RWPE2 (cell line): ENCODE results near the gene TAF10.
A peak's percentile ranks its signal among the peaks of the same experiment; 100 is the strongest.

Source experiments
- ATAC-seq: fragments of 200-7000 bp; cut with Tn5 transposase; 3 replicates; pipeline ENCODE4 v1.9.1; 2021; ENCODE audit warnings: low read depth
- DNase-seq: peaks from one replicate; pipeline ENCODE4 v3.0.0-alpha.2; 2020; ENCODE audit warnings: low spot score
- H3K27ac ChIP-seq: fragments of 450-650 bp; 2 replicates; pipeline ENCODE4 v1.5.1; 2017; ENCODE audit warnings: mild to moderate bottlenecking; ENCODE audit not compliant: poor library complexity, severe bottlenecking
- H3K27me3 ChIP-seq: fragments of 250-450 bp; sonication (Bioruptor Pico); 2 replicates; pipeline ENCODE4 v1.5.1; 2021; ENCODE audit warnings: mild to moderate bottlenecking, moderate library complexity; ENCODE audit not compliant: insufficient read depth, poor library complexity, severe bottlenecking
- H3K36me3 ChIP-seq: fragments of 250-450 bp; sonication (Bioruptor Pico); 2 replicates; pipeline ENCODE4 v1.5.1; 2020; ENCODE audit warnings: low read depth, mild to moderate bottlenecking, moderate library complexity
- H3K4me1 ChIP-seq: fragments of 250-450 bp; sonication (Bioruptor Pico); 2 replicates; pipeline ENCODE4 v1.5.1; 2021; ENCODE audit warnings: mild to moderate bottlenecking, moderate library complexity; ENCODE audit not compliant: insufficient read depth, poor library complexity, severe bottlenecking
- H3K4me3 ChIP-seq: fragments of 250-450 bp; sonication (Bioruptor Pico); 2 replicates; pipeline ENCODE4 v1.5.1; 2021; ENCODE audit warnings: mild to moderate bottlenecking, moderate library complexity; ENCODE audit not compliant: severe bottlenecking
- H3K9me3 ChIP-seq: fragments of 250-450 bp; sonication (Bioruptor Pico); 2 replicates; pipeline ENCODE4 v1.5.1; 2021; ENCODE audit warnings: mild to moderate bottlenecking, moderate library complexity; ENCODE audit not compliant: severe bottlenecking
- TF ChIP-seq, protein P1 (sequence below): fragments of 450-650 bp; IDR thresholded peaks from one replicate; pipeline ENCODE4 v1.5.1; 2017; ENCODE audit warnings: mild to moderate bottlenecking, moderate library complexity; ENCODE audit not compliant: poor library complexity, severe bottlenecking

Gene TAF10

DNA sequence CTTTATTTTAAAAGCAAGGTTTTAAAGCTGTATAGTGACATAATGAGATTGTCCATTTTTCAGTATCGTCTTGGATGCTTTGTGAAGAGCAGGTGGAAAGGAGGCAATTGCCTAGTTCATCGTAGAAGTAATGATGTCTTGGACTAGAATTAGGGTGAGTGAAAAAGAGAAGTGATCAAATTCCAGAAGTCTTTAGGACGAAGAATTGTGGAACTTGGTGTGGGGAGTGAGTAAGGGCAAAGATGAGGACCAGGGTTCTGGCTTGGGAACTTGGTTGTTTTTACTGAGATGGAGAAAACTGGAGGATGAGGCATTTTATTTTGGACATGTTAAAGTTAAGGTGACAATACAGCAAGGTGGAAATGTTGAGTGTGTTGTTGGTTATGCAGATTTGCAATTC, 7.2 kb downstream of the TAF10 start:
- no peaks in the 10 kb centered on the region for H3K27me3 ChIP-seq
- DNase-seq (no peak), ATAC-seq (no peak)
- peaks cover 19% of the 10 kb centered on the region for H3K4me1 ChIP-seq
- H3K9me3 ChIP-seq, result no peaks in the 10 kb centered on the region
- peaks cover 66% of the 10 kb centered on the region for H3K36me3 ChIP-seq
- H3K27ac ChIP-seq, result peak overlapping the region; percentile 86
- H3K4me3 ChIP-seq, result peak overlapping the region; percentile 75
- TF ChIP-seq, protein P1, sequence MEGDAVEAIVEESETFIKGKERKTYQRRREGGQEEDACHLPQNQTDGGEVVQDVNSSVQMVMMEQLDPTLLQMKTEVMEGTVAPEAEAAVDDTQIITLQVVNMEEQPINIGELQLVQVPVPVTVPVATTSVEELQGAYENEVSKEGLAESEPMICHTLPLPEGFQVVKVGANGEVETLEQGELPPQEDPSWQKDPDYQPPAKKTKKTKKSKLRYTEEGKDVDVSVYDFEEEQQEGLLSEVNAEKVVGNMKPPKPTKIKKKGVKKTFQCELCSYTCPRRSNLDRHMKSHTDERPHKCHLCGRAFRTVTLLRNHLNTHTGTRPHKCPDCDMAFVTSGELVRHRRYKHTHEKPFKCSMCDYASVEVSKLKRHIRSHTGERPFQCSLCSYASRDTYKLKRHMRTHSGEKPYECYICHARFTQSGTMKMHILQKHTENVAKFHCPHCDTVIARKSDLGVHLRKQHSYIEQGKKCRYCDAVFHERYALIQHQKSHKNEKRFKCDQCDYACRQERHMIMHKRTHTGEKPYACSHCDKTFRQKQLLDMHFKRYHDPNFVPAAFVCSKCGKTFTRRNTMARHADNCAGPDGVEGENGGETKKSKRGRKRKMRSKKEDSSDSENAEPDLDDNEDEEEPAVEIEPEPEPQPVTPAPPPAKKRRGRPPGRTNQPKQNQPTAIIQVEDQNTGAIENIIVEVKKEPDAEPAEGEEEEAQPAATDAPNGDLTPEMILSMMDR, result no peak

DNA sequence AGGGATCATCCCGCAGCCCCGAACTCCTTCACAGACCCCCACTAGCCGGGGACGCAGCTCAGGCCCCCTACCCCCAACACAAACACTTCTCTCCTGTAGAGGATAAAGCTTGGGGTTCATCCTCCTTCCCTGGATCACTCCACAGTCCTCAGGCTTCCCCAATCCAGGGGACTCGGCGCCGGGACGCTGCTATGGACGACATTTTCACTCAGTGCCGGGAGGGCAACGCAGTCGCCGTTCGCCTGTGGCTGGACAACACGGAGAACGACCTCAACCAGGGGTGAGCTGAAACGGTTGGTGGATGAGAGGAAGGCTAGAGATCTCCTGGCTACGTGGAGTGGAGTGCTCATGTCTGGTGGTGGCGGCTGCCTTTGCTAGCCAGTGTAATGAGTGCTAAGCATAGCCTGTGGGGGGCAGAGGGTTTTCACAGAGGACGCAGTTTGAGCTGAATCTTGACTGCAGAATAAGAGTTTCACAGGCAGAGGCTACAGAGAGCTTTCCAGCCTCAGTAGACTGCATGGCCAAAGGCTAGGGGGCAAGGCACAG, 7.9 kb downstream of the TAF10 start:
- Histone ChIP-seq H3K4me3 (peak overlapping the region; percentile 75), H3K4me1 (peaks cover 19% of the 10 kb centered on the region), H3K36me3 (peaks cover 66% of the 10 kb centered on the region), H3K27ac (peak overlapping the region; percentile 86), H3K27me3 (no peaks in the 10 kb centered on the region), H3K9me3 (no peaks in the 10 kb centered on the region)
- peak; percentile 31 for DNase-seq
- peak; percentile 47 for ATAC-seq
- TF ChIP-seq, protein P1, result no peak

DNA sequence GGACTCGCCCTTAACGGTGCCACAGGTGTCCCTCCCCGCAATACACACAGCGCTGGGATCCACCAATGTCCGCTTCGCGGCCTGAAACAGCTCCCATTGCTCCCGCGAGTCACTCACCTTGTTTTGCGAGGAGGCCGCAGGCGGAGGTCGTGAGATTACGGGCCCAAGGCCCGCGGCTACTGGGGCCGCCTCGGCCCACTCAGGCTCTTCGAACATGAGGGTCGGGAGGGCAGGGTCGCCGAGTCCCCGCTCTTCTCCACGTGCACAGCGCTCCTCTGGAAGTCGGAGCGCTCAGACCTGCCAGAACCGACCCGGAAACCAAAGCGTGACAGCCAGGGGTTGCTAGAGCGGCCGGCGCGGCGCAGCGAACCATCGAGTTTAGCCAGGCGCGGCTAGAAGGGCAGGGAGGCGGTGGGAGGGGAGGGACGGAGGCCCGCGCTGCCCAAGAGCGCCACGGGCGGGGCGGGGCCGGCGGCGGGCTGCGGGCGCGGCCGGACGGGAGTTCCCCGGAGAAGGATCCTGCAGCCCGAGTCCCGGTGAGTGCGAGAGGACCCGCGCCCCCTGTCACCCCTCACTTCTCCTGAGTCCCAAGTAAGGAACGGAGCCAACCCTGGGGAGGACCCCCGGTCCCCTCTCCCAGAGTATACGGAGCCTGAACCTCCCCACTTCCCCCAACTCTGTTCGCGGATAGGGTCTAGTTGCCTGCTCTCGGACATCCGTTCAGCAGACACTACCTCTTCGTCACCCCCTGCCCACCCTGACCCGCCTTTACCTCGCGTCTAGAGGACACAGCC, 8.5 kb downstream of the TAF10 start, which contains the start of the genes ILK and RRP8:
Gene ILK, plus strand, starts transcription at position 488 of the 794 bp plus-strand sequence. CDS start 498 bp downstream, outside the sequence.
Gene RRP8, minus strand, starts transcription at position 330 of the 794 bp plus-strand sequence. Its CDS starts 114 bp downstream, at position 216.
- peak; percentile 88 for DNase-seq
- ATAC-seq, result peak; percentile 82
- Histone ChIP-seq H3K9me3 (no peaks in the 10 kb centered on the region), H3K27ac (peak within 1 kb of the TSS; percentile 86), H3K4me1 (peaks cover 19% of the 10 kb centered on the region), H3K27me3 (no peaks in the 10 kb centered on the region), H3K4me3 (peak within 1 kb of the TSS; percentile 75), H3K36me3 (peaks cover 66% of the 10 kb centered on the region)
- TF ChIP-seq, protein P1, result no peak

DNA sequence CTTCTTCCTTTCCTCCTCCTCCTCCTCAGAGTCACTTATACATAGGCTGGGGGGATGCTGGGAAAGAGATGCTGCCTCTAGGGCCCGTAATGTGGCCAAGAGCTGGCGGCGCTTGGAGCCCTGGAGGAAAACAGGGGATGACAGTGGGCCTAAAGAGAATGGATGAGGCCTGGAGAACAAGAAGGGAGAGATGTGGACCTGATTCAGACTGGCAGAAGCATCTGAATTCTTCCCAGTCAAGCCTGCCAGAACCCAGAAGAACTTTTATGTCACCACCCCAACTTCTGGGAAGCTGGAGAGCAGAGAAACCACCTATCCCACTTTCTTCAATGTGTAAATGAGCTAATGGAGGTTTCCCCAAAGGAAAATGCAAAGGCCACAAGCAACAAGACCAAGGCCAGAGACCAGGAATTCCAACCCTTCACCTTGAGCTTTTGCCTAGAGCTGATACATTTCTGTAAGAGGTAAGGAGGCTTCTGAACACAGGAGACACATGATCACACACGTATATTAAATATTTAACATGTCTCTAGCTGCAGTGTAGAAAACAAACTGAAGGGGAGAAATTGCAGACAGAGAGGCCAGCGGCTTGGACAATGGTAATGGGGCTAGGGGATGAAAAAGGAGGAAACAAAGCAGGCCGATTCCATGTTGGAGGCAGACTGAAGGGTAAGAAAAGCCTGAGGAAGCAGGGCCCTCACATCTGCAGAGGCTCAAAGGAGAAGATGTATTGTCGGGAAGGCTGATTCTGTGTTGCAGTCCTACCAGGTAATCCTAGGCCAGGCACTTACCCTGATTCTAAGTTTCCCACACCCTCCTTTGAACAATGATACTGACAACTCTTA, 9.7 kb downstream of the TAF10 start:
- H3K27ac ChIP-seq, result no peak overlapping the region

More for the DNA sequence above, 9.7 kb downstream of the TAF10 start:
- H3K4me3 ChIP-seq, result peak overlapping the region; percentile 75
- H3K4me1 ChIP-seq, result peaks cover 16% of the 10 kb centered on the region
- no peaks in the 10 kb centered on the region for H3K27me3 ChIP-seq
- no peaks in the 10 kb centered on the region for H3K9me3 ChIP-seq
- TF ChIP-seq, protein P1, result no peak
- no peak for ATAC-seq
- no peak for DNase-seq
- H3K36me3 ChIP-seq, result peaks cover 58% of the 10 kb centered on the region
